HEK293T (cell line): ENCODE data around the gene FNDC1.

ENCODE experiments used
- BHLHE40 ChIP-seq: fragments of 450-650 bp; IDR thresholded peaks from 2 replicates; pipeline ENCODE4 v1.6.1; 2016; ENCODE audit warnings: mild to moderate bottlenecking, moderate library complexity, borderline replicate concordance
- ELF4 ChIP-seq: fragments of 450-650 bp; IDR thresholded peaks from 2 replicates; pipeline ENCODE4 v1.6.1; 2017; ENCODE audit warnings: antibody characterized with exemption
- FOXA1 ChIP-seq: fragments of 450-650 bp; IDR thresholded peaks from 2 replicates; pipeline ENCODE4 v1.6.1; 2016; ENCODE audit warnings: mild to moderate bottlenecking
- FOXK2 ChIP-seq: fragments of 450-650 bp; IDR thresholded peaks from 2 replicates; pipeline ENCODE4 v1.6.1; 2016; ENCODE audit warnings: mild to moderate bottlenecking
- FOXM1 ChIP-seq: fragments of 450-650 bp; IDR thresholded peaks from 2 replicates; pipeline ENCODE4 v1.6.1; 2017; ENCODE audit warnings: mild to moderate bottlenecking, borderline replicate concordance
- HDGF ChIP-seq: fragments of 450-650 bp; IDR thresholded peaks from 2 replicates; pipeline ENCODE4 v1.6.1; 2017; ENCODE audit warnings: antibody characterized with exemption, borderline replicate concordance
- L3MBTL2 ChIP-seq: fragments of 450-650 bp; conservative IDR thresholded peaks from 2 replicates; pipeline ENCODE4 v1.6.1; 2016; ENCODE audit warnings: mild to moderate bottlenecking
- LEF1 ChIP-seq: fragments of 450-650 bp; IDR thresholded peaks from 2 replicates; pipeline ENCODE4 v1.6.1; 2017; ENCODE audit warnings: mild to moderate bottlenecking, borderline replicate concordance
- NFRKB ChIP-seq: fragments of 450-650 bp; IDR thresholded peaks from 2 replicates; pipeline ENCODE4 v1.6.1; 2016; ENCODE audit warnings: mild to moderate bottlenecking, moderate library complexity
- SP1 ChIP-seq: fragments of 450-650 bp; IDR thresholded peaks from 2 replicates; pipeline ENCODE4 v1.6.1; 2017
- SUZ12 ChIP-seq: fragments of 450-650 bp; IDR thresholded peaks from 2 replicates; pipeline ENCODE4 v1.6.1; 2016; ENCODE audit warnings: mild to moderate bottlenecking
- TARDBP ChIP-seq: fragments of 450-650 bp; IDR thresholded peaks from 2 replicates; pipeline ENCODE4 v1.6.1; 2016
- TF ChIP-seq, protein P1 (sequence below): fragments of 450-650 bp; IDR thresholded peaks from 2 replicates; pipeline ENCODE4 v1.6.1; 2016

GRCh38 chr6:159155679-159156078 lies 13.5 kb upstream of the FNDC1 start:
- no peak for TF ChIP-seq SP1
- no peak for TF ChIP-seq SUZ12
- TF ChIP-seq LEF1, result no peak
- TF ChIP-seq HDGF, result no peak
- TF ChIP-seq NFRKB, result no peak
- TF ChIP-seq FOXK2, result no peak
- no peak for TF ChIP-seq TARDBP
- no peak for TF ChIP-seq FOXA1
- no peak for TF ChIP-seq FOXM1
- TF ChIP-seq BHLHE40, result no peak
- no peak for TF ChIP-seq L3MBTL2
- TF ChIP-seq ELF4, result no peak
- TF ChIP-seq, protein P1, sequence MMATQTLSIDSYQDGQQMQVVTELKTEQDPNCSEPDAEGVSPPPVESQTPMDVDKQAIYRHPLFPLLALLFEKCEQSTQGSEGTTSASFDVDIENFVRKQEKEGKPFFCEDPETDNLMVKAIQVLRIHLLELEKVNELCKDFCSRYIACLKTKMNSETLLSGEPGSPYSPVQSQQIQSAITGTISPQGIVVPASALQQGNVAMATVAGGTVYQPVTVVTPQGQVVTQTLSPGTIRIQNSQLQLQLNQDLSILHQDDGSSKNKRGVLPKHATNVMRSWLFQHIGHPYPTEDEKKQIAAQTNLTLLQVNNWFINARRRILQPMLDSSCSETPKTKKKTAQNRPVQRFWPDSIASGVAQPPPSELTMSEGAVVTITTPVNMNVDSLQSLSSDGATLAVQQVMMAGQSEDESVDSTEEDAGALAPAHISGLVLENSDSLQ, result no peak
